Cerebellar cortex (tissue), 1 donor: ENCODE results near the gene BIN2.
"Not testable (repeated sequence)": the region's sequence is repeated elsewhere in the genome, so short reads cannot be mapped to it uniquely, and the experiment has no call there.

Experiments
- DNase-seq: peaks from one replicate; pipeline ENCODE4 v3.0.0-alpha.2; 2015; ENCODE audit warnings: low spot score

The BIN2 gene

DNA sequence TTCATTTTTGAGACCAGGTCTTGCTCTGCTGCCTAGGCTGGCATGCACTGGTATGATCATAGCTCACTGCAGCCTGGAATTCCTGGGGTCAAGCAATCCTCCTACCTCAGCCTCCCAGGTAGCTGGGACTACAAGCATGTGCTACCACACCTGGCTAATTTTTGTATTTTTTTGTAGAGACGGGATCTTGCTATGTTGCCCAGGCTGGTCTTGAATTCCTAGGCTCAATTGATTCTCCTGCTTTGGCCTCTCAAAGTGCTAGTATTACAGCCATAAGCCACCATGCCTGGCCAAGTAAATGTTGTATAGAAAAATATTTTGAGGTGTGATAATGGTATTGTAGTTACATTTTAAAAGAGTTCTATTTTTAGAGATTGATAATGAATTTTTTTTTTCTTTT is 12.6 kb downstream of the BIN2 start:
- DNase-seq = no peak

GRCh38 chr12:51307655-51308593 is 16.1 kb downstream of the BIN2 start:
- no peak for DNase-seq

DNA sequence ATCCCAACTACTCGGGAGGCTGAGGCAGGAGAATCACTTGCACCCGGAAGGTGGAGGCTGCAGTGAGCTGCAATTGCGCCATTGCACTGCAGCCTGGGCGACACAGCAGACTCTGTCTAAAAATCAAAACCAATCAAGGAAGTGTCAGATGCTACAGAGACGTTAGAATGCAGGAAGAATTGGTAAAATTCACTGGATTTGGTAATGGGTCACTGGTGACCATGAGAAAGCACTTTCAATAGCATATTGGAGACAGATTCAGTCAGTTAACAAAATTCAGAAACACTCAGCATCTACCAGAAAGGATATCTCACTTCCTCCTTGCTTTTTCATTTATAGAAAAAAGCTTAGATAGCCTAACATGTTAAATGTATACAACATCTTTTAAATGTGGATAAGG is 17.5 kb downstream of the BIN2 start:
- no peak for DNase-seq

GRCh38 chr12:51300768-51301167 is 23.2 kb downstream of the BIN2 start:
- DNase-seq = not testable (repeated sequence)

DNA sequence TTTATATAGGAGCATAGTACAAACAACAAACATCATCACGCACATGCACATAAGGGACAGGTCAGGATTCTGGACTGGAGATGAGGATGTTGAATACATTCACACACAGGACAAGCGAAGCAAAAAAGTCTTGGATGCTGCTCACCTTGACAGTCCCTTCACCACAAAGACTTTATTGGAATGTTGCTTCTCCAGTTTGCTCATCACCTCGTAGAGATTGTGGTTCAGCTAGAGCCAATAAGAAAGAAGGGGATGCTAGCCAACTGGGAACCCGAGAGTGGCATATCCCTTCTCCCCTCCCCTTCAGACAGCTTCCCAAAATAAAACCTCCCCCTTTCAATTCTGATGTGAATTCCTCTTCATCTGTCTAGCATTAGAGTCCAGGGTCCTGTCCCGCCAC is 28.3 kb downstream of the BIN2 start:
- DNase-seq = no peak

DNA sequence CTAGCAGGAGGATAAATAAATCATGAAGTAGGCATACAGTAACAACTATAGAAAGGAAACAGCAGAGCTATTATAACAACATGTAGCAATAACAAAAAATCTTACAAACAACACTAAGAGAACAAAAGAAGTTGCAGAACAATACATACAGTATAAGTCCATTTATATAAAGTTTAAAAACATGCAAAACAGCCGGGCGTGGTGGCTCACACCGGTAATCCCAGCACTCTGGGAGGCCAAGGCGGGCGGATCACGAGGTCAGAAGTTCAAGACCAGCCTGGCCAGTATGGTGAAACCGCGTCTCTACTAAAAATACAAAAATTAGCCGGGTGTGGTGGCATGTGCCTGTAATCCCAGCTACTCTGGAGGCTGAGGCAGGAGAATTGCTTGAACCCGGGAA is 29.9 kb downstream of the BIN2 start:
- DNase-seq = not testable (repeated sequence)

- no peak for DNase-seq
Observed at GRCh38 chr12:51293696-51294095, 30.3 kb downstream of the BIN2 start.

GRCh38 chr12:51291603-51292513 is 32.1 kb downstream of the BIN2 start:
- DNase-seq = peak; percentile 13

GRCh38 chr12:51285843-51286242 is 38.1 kb downstream of the BIN2 start:
- DNase-seq = no peak

- no peak for DNase-seq
Observed at GRCh38 chr12:51281202-51281924, 42.6 kb downstream of the BIN2 start.

GRCh38 chr12:51275088-51275487 is 48.9 kb downstream of the BIN2 start:
- no peak for DNase-seq

DNA sequence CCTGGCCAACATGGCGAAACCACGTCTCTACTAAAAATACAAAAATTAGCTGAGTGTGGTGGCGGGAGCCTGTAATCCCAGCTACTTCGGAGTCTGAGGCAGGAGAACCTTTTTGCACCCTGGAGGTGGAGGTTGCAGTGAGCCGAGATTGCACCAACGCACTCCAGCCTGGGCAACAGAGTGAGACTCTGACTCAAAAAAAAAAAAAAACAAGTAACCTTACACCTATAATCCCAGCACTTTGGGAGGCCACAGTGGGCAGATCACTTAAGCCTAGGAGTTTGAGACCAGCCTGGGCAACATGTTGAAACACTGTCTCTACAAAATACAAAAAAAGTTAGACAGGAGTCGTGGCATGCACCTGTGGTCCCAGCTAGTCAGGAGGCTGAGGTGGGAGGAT is 51.2 kb downstream of the BIN2 start:
- DNase-seq = not testable (repeated sequence)

DNA sequence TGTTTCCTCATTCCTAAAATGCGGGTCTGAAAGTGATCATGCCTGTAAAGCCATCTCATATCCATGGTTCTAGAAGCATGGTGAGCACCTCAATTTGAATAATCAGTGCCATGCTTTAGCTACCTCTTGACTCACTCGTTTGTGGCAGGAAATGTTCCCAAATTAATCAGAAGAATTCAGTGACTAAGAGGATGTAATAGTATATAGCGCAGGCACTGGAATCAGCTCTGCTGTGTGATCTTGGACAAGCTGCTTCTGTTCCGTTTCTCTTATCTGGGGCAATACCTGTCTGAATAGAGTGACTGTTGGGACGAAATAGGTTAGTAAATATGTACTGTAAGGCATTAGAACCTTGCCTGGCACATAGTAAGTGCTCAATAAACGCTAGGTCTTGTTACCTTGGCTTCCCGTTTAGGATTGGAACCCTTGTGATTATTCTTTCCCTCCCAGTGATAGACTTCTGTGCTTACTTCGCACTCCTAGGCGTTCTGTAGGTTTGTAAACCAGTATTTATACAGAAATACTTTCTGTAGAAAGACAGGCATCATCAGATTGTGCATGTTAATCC is 52.9 kb downstream of the BIN2 start:
- no peak for DNase-seq

DNA sequence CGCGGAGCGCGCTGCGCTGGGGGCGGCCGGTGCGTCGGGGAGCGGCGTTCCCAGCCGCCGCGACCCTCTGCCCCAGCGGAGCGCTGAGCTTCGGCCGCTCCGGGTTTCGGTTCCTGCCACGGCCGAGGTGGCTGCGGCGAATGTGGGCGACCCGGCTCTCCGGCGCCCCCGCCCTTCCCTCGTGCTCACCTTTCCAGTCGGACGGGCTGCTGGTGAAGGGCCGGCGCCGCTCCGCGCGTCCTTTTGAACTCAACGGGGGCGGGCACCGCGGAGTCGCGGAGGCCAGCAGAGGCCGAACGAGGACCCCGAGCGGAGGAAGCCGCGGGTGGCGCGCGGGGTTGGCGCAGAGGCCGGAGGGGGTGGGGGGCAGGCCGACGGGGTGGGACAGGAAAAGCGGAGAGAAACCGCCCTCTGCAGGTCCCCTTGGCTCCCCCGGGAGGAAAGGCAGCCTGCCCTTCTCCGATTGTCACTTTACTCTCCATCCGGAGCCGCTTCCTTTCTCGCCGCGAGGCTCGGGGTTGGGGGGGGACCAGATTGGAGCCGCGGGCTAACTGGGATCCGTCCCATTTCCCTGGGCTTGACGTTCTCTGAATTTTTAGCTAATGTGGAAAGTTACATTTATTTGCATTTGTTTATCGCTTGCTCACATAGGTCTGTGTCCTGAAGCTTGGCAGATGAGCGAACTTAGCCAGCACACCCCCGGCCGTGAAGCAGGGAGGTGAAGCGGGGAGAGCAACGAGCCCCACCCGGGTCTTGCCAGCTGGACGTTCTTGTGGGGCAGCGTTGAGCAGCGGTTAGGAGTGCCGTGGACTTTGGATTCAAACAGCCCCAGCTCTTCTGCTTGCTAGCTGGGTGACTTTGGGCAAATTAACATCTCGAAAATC is 53.7 kb downstream of the BIN2 start, which contains the start of gene SMAGP:
SMAGP (minus strand) TSS at position 349 of the 884 bp plus-strand sequence. CDS start 1,137 bp downstream, outside the sequence.
- peak; percentile 22 for DNase-seq

GRCh38 chr12:51269174-51270066 is 54.6 kb downstream of the BIN2 start:
- peak; percentile 36 for DNase-seq

GRCh38 chr12:51265024-51265423 is 59.0 kb downstream of the BIN2 start:
- DNase-seq = no peak

DNA sequence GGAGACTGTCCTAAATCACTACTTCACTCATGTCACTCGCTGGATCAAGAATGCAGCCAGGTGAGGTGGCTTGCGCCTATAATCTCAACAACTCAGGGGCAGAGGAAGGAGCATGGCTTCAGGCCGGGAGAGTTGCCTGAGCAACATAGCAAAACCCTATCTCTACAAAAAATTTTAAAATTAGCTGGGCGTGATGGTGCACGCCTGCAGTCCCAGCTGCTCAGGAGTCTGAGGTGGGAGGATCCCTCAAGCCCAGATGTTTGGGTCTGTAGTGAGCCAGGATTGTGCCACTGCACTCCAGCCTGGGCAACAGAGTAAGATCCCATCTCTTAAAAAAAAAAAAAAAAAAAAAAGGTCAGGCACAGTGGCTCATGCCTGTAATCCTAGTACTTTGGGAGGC is 59.7 kb downstream of the BIN2 start:
- no peak for DNase-seq

- DNase-seq = no peak
Observed at GRCh38 chr12:51263341-51263740, 60.6 kb downstream of the BIN2 start.

DNA sequence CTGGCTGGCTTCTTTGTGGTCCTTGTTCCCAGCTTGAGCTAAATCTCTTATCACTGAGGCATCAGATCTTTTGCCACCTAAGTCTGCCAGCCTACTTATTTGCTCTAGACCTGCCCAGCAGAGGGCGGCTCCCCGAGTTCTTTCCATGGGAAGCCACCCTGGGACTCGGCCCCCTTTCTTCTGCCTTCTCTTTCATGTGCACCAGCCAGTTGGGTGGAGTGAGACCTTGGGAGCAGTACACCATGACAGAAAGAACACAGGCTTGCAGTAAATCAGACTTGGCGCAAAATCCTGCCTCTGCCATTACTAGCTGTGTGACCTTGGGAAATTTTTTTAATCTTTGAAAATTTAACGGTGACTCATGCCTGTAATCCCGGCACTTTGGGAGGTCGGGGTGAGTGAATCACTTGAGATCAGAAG is 61.2 kb downstream of the BIN2 start:
- DNase-seq = no peak
